LHCN-M2 (cell line): ENCODE measurements around the gene ANO2. TPM values are rescaled to one million over a fixed set of nuclear protein-coding genes. Genes with fewer than 3 reads are reported as not detected.

Experiments used
- DNase-seq: peaks from one replicate; pipeline ENCODE4 v3.0.0-alpha.2; 2012; ENCODE audit warnings: low read depth
- total RNA-seq: library from RNA; depleted of rRNA; stranded (reverse); fragments of >200 nt; gene quantifications from 2 replicates; pipeline ENCODE4 v1.2.3, GENCODE V29; 2014

Gene ANO2
- total RNA-seq, 1 experiment from 2014 or later, result under 0.01 TPM

- no peak for DNase-seq
Observed at GRCh38 chr12:5964913-5965900, 20.1 kb upstream of the ANO2 start.

GRCh38 chr12:5963515-5963914 lies 18.5 kb upstream of the ANO2 start:
- no peak for DNase-seq

GRCh38 chr12:5960783-5961182 lies 15.7 kb upstream of the ANO2 start:
- DNase-seq, result no peak

- DNase-seq, result no peak
Observed at GRCh38 chr12:5956987-5957386, 11.9 kb upstream of the ANO2 start.

GRCh38 chr12:5954661-5955060 lies 9.6 kb upstream of the ANO2 start:
- no peak for DNase-seq

GRCh38 chr12:5953835-5954586 lies 9.0 kb upstream of the ANO2 start:
- no peak for DNase-seq

- no peak for DNase-seq
Observed at GRCh38 chr12:5952031-5952430, 7.0 kb upstream of the ANO2 start.

- DNase-seq, result no peak
Observed at GRCh38 chr12:5948696-5949095, 3.6 kb upstream of the ANO2 start.

- DNase-seq, result no peak
Observed at GRCh38 chr12:5947006-5947405, 1.9 kb upstream of the ANO2 start.

- no peak for DNase-seq
Observed at GRCh38 chr12:5946388-5946787, 1.3 kb upstream of the ANO2 start.

- no peak for DNase-seq
Observed at GRCh38 chr12:5944688-5945070, 380 bp downstream of the ANO2 start.

- no peak for DNase-seq
Observed at GRCh38 chr12:5944053-5944452, 1.0 kb downstream of the ANO2 start.

- no peak for DNase-seq
Observed at GRCh38 chr12:5941907-5942306, 3.2 kb downstream of the ANO2 start.

GRCh38 chr12:5927732-5928516 lies 17.1 kb downstream of the ANO2 start:
- DNase-seq, result no peak

GRCh38 chr12:5925646-5926045 lies 19.4 kb downstream of the ANO2 start:
- no peak for DNase-seq

GRCh38 chr12:5924342-5924741 lies 20.7 kb downstream of the ANO2 start:
- no peak for DNase-seq

- no peak for DNase-seq
Observed at GRCh38 chr12:5923751-5924150, 21.3 kb downstream of the ANO2 start.

GRCh38 chr12:5923043-5923605 lies 21.9 kb downstream of the ANO2 start:
- no peak for DNase-seq

- no peak for DNase-seq
Observed at GRCh38 chr12:5921966-5922899, 22.8 kb downstream of the ANO2 start.
